HG03066 (cell line): Measurements from ENCODE around the gene PEMT.

Experiments
- ATAC-seq: cut with Tn5 transposase; IDR thresholded peaks from one replicate; pipeline ENCODE4 v1.9.1; 2021; ENCODE audit warnings: low read depth; ENCODE audit not compliant: unreplicated experiment

The PEMT gene

GRCh38 chr17:17555906-17556305 lies 35.6 kb downstream of the PEMT start:
- ATAC-seq, result no peak

GRCh38 chr17:17555151-17555550 lies 36.4 kb downstream of the PEMT start:
- no peak for ATAC-seq

- ATAC-seq, result no peak
These were observed 37.2 kb downstream of the PEMT start for GRCh38 chr17:17554266-17554665.

GRCh38 chr17:17553217-17554195 lies 38.0 kb downstream of the PEMT start:
- no peak for ATAC-seq

GRCh38 chr17:17552351-17553216 lies 38.9 kb downstream of the PEMT start:
- no peak for ATAC-seq

- ATAC-seq, result no peak
These were observed 40.1 kb downstream of the PEMT start for GRCh38 chr17:17551361-17551760.

- ATAC-seq, result no peak
These were observed 41.7 kb downstream of the PEMT start for GRCh38 chr17:17549732-17550366.

GRCh38 chr17:17548044-17548443 lies 43.5 kb downstream of the PEMT start:
- ATAC-seq, result no peak

GRCh38 chr17:17547210-17547764 lies 44.2 kb downstream of the PEMT start:
- no peak for ATAC-seq

GRCh38 chr17:17546399-17547185 lies 44.9 kb downstream of the PEMT start:
- ATAC-seq, result no peak

GRCh38 chr17:17545984-17546383 lies 45.5 kb downstream of the PEMT start:
- no peak for ATAC-seq

- ATAC-seq, result no peak
These were observed 46.3 kb downstream of the PEMT start for GRCh38 chr17:17545031-17545820.

GRCh38 chr17:17542906-17543635 lies 48.4 kb downstream of the PEMT start:
- no peak for ATAC-seq

GRCh38 chr17:17541640-17542001 lies 49.9 kb downstream of the PEMT start:
- no peak for ATAC-seq

GRCh38 chr17:17540935-17541639 lies 50.4 kb downstream of the PEMT start:
- ATAC-seq, result no peak

GRCh38 chr17:17540278-17540906 lies 51.1 kb downstream of the PEMT start:
- no peak for ATAC-seq

- no peak for ATAC-seq
These were observed 51.9 kb downstream of the PEMT start for GRCh38 chr17:17539591-17539990.
